Osteocyte (in vitro differentiated cells): ENCODE data around the gene ATP7B. TPM values are rescaled to one million over a fixed set of nuclear protein-coding genes. Genes with fewer than 3 reads are reported as not detected.

Experiments
- DNase-seq: peaks from one replicate; pipeline ENCODE4 v3.0.0; 2021; ENCODE audit warnings: mixed read lengths; ENCODE audit not compliant: unreplicated experiment; ENCODE audit errors: extremely low spot score
- H3K27ac Mint-ChIP-seq: one replicate; pipeline ENCODE4 v1.8.0; 2021; ENCODE audit warnings: mild to moderate bottlenecking, mixed read lengths; ENCODE audit not compliant: unreplicated experiment
- H3K27me3 Mint-ChIP-seq: one replicate; pipeline ENCODE4 v1.8.0; 2021; ENCODE audit warnings: mixed read lengths; ENCODE audit not compliant: unreplicated experiment
- H3K36me3 Mint-ChIP-seq: one replicate; pipeline ENCODE4 v1.8.0; 2021; ENCODE audit warnings: mixed read lengths; ENCODE audit not compliant: unreplicated experiment
- H3K4me1 Mint-ChIP-seq: one replicate; pipeline ENCODE4 v1.8.0; 2021; ENCODE audit warnings: mixed read lengths; ENCODE audit not compliant: unreplicated experiment
- H3K4me3 Mint-ChIP-seq: one replicate; pipeline ENCODE4 v1.8.0; 2021; ENCODE audit warnings: mild to moderate bottlenecking, moderate library complexity, mixed read lengths; ENCODE audit not compliant: unreplicated experiment
- H3K9me3 Mint-ChIP-seq: one replicate; pipeline ENCODE4 v1.8.0; 2021; ENCODE audit warnings: mixed read lengths; ENCODE audit not compliant: unreplicated experiment
- total RNA-seq: library from RNA; stranded (reverse); gene quantifications from 2 replicates; pipeline ENCODE4 v1.2.1, GENCODE V29; 2021
- TF ChIP-seq, protein P1 (sequence below): fragments of 200-600 bp; sonication (generic); IDR thresholded peaks from 2 replicates; pipeline ENCODE4 v1.5.0; 2021; ENCODE audit warnings: antibody characterized with exemption, mild to moderate bottlenecking, moderate library complexity

ATP7B gene
- total RNA-seq, 1 donor from 2014 or later, result 10.4 TPM

DNA sequence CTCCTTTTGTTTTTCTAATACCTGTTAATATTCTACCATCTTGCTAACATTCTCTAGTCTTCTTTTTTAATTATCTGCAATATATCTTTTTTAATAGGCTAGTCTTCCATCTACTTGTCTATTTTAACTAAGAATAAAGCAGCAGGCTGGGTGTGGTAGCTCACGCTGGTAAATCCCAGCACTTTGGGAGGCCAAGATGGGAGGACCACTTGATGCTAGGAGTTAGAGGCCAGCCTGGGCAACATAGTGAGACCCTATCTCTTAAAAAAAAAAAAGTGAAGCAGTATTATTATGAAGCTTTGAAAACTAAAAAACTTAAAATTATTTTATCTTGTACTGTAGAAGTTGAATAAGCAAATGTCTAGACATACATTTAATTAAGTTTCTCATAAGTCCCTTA, 16.6 kb upstream of the ATP7B start:
- Mint-ChIP-seq H3K9me3 (peaks cover 20% of the 10 kb centered on the region), H3K36me3 (peaks cover 65% of the 10 kb centered on the region), H3K27ac (no peak overlapping the region), H3K4me3 (no peak overlapping the region), H3K4me1 (no peaks in the 10 kb centered on the region), H3K27me3 (no peaks in the 10 kb centered on the region)
- TF ChIP-seq, protein P1, sequence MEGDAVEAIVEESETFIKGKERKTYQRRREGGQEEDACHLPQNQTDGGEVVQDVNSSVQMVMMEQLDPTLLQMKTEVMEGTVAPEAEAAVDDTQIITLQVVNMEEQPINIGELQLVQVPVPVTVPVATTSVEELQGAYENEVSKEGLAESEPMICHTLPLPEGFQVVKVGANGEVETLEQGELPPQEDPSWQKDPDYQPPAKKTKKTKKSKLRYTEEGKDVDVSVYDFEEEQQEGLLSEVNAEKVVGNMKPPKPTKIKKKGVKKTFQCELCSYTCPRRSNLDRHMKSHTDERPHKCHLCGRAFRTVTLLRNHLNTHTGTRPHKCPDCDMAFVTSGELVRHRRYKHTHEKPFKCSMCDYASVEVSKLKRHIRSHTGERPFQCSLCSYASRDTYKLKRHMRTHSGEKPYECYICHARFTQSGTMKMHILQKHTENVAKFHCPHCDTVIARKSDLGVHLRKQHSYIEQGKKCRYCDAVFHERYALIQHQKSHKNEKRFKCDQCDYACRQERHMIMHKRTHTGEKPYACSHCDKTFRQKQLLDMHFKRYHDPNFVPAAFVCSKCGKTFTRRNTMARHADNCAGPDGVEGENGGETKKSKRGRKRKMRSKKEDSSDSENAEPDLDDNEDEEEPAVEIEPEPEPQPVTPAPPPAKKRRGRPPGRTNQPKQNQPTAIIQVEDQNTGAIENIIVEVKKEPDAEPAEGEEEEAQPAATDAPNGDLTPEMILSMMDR, result no peak
- DNase-seq, result no peak

DNA sequence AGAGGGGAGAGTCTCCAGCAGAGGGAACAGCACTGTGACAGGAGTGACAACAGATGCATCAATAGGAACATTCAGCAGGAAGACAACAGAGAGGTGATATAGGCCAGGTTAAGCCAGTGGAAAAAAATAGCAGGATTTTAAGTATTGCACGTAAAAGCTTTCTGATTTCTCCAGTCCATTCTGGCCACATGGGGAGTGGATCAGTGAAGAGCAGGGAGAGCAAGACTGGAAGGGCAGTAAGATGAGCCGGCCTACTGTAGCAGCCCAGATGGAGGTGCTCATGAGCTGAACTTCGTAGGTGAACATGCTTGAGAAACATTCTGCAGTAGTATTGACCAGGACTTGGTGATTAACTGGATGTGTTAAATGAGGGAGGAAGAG, 15.0 kb upstream of the ATP7B start:
- Mint-ChIP-seq H3K27ac (no peak overlapping the region), H3K36me3 (peaks cover 66% of the 10 kb centered on the region), H3K9me3 (peaks cover 20% of the 10 kb centered on the region), H3K4me3 (no peak overlapping the region), H3K27me3 (no peaks in the 10 kb centered on the region), H3K4me1 (no peaks in the 10 kb centered on the region)
- TF ChIP-seq, protein P1, result no peak
- no peak for DNase-seq

DNA sequence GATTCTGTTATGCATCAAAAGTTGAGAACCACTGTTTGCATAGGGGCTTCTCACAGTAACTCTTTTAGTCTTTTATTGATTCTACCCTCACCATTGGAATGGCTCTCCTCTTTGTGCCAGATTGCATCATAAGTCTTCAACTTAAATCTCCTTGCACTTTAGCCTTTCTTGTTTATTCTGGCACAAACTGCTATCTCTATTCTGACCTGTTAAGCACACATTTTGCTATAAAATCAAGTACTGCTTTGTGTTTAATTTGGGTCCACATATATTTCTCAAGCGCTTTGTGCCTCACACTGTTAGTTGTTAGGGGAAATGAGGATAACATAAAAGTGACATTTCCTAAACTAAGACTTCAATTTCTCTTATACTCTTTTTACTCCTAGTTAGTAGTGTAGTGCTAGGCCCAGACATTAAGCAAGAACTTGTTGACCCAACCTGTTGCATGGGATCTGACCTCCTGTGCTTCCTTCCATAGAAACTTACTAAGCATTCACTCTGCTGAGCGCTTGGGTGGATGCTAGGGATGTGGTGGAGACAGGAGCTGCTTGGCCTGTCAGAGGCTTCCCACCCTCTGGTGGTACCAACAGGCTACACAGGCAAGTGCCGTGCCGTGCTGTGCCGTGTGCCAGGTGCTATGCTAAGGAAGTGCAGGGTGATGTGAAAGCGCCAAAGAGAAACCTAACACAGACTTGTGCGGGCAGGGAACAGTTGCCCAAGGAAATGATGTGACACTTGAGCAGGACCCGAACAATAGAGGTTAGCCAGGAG, 14.4 kb upstream of the ATP7B start:
- TF ChIP-seq, protein P1, result no peak
- Mint-ChIP-seq H3K4me3 (no peak overlapping the region), H3K4me1 (no peaks in the 10 kb centered on the region)

DNA sequence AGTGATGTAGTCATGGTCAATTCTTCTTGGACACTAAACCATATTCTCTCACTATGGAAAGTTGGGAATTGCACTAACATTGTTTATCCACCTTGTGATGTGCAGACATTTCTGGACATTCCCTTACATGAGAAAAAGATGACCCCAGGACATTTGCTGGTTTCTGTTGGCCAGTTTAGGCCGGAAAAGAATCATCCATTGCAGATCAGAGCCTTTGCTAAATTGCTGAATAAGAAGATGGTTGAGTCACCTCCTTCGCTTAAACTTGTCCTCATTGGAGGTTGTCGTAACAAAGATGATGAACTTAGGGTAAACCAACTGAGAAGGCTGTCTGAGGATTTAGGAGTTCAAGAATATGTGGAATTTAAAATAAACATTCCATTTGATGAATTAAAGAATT, 13.2 kb upstream of the ATP7B start, which contains the start of gene UTP14C:
Gene UTP14C (plus strand): TSS at position 211 of the 400 bp plus-strand sequence. CDS start 4,114 bp downstream, outside the sequence.
- no peak for DNase-seq
- H3K9me3 Mint-ChIP-seq, result peaks cover 20% of the 10 kb centered on the region
- no peaks in the 10 kb centered on the region for H3K4me1 Mint-ChIP-seq
- H3K27me3 Mint-ChIP-seq, result no peaks in the 10 kb centered on the region
- no peak within 1 kb of the TSS for H3K27ac Mint-ChIP-seq
- TF ChIP-seq, protein P1, result no peak
- H3K4me3 Mint-ChIP-seq, result no peak within 1 kb of the TSS
- H3K36me3 Mint-ChIP-seq, result peaks cover 73% of the 10 kb centered on the region

More for the DNA sequence above, 14.4 kb upstream of the ATP7B start:
- Mint-ChIP-seq H3K27ac (no peak overlapping the region), H3K9me3 (peaks cover 20% of the 10 kb centered on the region), H3K27me3 (no peaks in the 10 kb centered on the region), H3K36me3 (peaks cover 72% of the 10 kb centered on the region)
- DNase-seq, result no peak

DNA sequence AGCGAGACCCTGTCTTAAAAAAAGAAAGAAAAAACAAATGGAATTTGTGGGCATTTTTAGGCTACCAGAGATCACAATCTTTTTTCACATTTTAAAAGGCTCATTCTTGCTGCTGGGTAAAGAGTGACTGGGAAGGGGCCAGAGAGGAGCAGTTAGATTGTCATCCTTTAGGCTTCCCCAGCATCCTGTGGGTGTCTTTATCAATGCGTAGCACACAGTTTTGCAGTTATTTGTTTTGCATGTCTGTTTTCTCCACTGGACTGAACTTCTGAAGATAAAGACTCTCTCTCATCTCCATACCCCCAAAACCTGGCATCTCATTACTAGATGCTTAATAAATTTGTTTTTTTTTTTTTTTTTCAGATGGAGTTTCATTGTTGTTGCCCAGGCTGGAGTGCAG, 11.1 kb upstream of the ATP7B start:
- Mint-ChIP-seq H3K4me1 (no peaks in the 10 kb centered on the region), H3K4me3 (no peak overlapping the region), H3K27me3 (no peaks in the 10 kb centered on the region), H3K9me3 (peaks cover 13% of the 10 kb centered on the region), H3K27ac (no peak overlapping the region), H3K36me3 (peaks cover 56% of the 10 kb centered on the region)
- TF ChIP-seq, protein P1, result no peak
- no peak for DNase-seq
